Thymus (tissue), 11 donors: ENCODE data around the gene SLC37A3. TPM values are rescaled to one million over a fixed set of nuclear protein-coding genes. Genes with fewer than 3 reads are reported as not detected.
"Not testable (repeated sequence)": the region's sequence is repeated elsewhere in the genome, so short reads cannot be mapped to it uniquely, and the experiment has no call there.

ENCODE experiments used
- DNase-seq, 9 donors: peaks; one replicate each; pipeline ENCODE4 v3.0.0-alpha.2; 2013; ENCODE audit warnings: low spot score in 9 of 9, low read depth in 6 of 9, missing footprints in 1 of 9
- H3K27ac ChIP-seq, 2 donors: one replicate each; pipeline ENCODE4 v1.5.1; 2013; ENCODE audit warnings: control low read depth in 1 of 2, low read depth in 1 of 2, low read length in 1 of 2, mild to moderate bottlenecking in 1 of 2, moderate library complexity in 1 of 2
- H3K27me3 ChIP-seq, 2 donors: one replicate each; pipeline ENCODE4 v1.5.1; 2013; ENCODE audit warnings: low read length in 1 of 2; ENCODE audit not compliant: control insufficient read depth in 2 of 2, insufficient read depth in 1 of 2
- H3K36me3 ChIP-seq, 2 donors: one replicate each; pipeline ENCODE4 v1.5.1; 2013; ENCODE audit warnings: low read length in 1 of 2, mild to moderate bottlenecking in 1 of 2, moderate library complexity in 1 of 2; ENCODE audit not compliant: control insufficient read depth in 2 of 2, insufficient read depth in 2 of 2
- H3K4me1 ChIP-seq, 2 donors: one replicate each; pipeline ENCODE4 v1.5.1; 2013; ENCODE audit warnings: low read length in 2 of 2; ENCODE audit not compliant: control insufficient read depth in 2 of 2, insufficient read depth in 2 of 2
- H3K4me3 ChIP-seq, 2 donors: one replicate each; pipeline ENCODE4 v1.5.1; 2013; ENCODE audit warnings: low read length in 2 of 2, control low read depth in 1 of 2, mild to moderate bottlenecking in 1 of 2
- H3K9me3 ChIP-seq, 2 donors: one replicate each; pipeline ENCODE4 v1.5.1; 2013; ENCODE audit warnings: low read length in 1 of 2, mild to moderate bottlenecking in 1 of 2; ENCODE audit not compliant: control insufficient read depth in 2 of 2, insufficient read depth in 1 of 2
- WGBS: extraction: QIAGEN DNeasy Blood & Tissue Kit; methylation state at CpG from one replicate; pipeline ENCODE4 v1.1.7; 2013; 5-methylcytosine and 5-hydroxymethylcytosine counted together
- polyA plus RNA-seq: library from polyadenylated mRNA; stranded (reverse); fragments of 200-250 nt; gene quantifications from one replicate; pipeline ENCODE4 v1.2.3, GENCODE V29; 2013
- total RNA-seq: library from RNA; stranded (reverse); fragments of 120-200 nt; gene quantifications from one replicate; pipeline ENCODE4 v1.2.4, GENCODE V29; 2013
- donor health status: healthy.

Gene SLC37A3
- total and polyA plus RNA-seq, 2 donors: 21.6 to 36.5 TPM

DNA sequence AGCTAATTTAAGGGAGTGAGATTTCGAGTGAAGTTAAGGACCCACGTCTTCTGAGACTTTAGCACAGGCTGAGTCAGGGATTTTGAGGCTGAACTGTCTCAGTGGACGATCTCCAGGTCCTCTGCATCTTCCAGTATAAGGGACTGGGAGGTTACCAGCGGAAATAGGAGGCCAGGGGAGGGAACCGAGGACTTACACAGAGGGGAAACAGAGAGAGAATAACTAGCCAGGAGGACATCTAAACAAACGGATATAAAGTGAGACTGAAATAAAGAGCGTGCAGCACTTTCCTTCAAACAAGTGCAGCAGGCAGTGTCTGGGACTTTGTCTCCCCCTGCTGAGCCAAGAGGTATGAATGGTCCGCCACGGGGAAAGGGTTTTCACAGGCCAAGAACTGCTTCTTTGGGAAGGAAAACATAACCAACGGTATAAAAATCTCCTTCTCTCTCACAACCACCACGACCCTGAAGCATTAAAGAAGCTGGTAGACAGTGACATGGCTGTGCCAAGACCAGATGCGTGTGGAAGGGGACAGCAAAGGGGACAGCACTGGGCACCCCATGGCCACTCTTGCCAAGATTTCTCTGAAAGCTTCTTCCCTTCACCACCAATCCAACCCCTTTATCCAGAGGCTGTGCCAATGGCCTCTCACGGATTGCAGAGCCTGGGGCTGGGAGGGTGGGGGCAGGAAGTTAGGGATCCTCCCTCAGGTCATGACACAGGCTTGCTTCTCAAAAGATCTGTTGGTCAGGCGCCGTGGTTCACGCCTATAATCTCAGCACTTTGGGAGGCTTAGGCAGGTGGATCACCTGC lies 72.0 kb downstream of the SLC37A3 start:
- H3K4me1 ChIP-seq: peaks cover 0 to 4% of the 10 kb centered on the region in 2 donors
- 56% methylated on average over 16 of the region's 16 CpGs for WGBS
- peak in 8 of 9 donors; percentile 23 to 79 (median 50) for DNase-seq
- no peak overlapping the region for H3K4me3 ChIP-seq
- no peaks in the 10 kb centered on the region for H3K36me3 ChIP-seq
- H3K27me3 ChIP-seq: no peaks in the 10 kb centered on the region
- no peak overlapping the region for H3K27ac ChIP-seq
- no peaks in the 10 kb centered on the region for H3K9me3 ChIP-seq

DNA sequence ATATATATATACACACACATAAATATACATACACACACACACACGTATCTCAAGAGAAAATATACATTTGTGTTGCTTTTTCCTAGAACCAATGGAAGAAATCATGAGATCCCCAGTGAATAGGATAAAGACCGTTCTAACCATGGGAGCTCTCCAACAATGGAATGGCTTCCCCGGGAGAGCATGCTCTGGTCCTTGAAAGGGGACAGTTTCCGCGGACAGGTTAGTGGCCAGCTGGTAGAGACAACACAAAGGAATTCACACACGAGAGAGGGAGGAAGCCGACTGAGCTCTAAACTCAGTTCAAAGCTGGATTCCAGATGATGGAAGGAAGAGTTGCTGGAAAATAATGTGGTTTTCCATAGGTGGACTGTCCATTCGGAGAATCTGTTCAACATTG lies 72.7 kb downstream of the SLC37A3 start:
- H3K27ac ChIP-seq: no peak overlapping the region
- no peaks in the 10 kb centered on the region for H3K9me3 ChIP-seq
- 91% methylated on average over 8 of the region's 8 CpGs for WGBS
- peaks cover 0 to 4% of the 10 kb centered on the region in 2 donors for H3K4me1 ChIP-seq
- H3K27me3 ChIP-seq: no peaks in the 10 kb centered on the region
- H3K4me3 ChIP-seq: no peak overlapping the region
- H3K36me3 ChIP-seq: no peaks in the 10 kb centered on the region
- DNase-seq: no peak

DNA sequence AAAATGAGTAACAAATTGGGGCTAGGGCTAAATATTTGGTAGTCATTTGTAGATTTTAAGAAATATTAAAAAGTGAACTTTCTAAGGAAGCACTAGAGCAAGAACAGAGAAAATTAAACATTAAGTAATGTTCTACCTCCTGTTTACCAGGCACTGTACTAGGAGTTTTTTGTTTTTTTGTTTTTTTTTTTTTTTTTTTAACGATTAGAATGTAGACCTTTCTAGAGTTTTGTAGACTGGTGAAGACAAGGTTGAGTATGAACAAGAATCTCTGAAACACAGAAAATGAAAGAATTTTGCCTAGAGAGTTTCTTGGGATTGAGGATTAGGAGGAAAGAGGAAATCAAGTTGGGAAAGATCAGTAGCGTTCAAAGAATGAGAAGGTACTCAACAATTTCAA lies 73.6 kb downstream of the SLC37A3 start:
- Histone ChIP-seq H3K27me3 (no peaks in the 10 kb centered on the region), H3K36me3 (no peaks in the 10 kb centered on the region), H3K4me3 (no peak overlapping the region), H3K27ac (no peak overlapping the region), H3K4me1 (peaks cover 0 to 4% of the 10 kb centered on the region in 2 donors), H3K9me3 (no peaks in the 10 kb centered on the region)
- DNase-seq: no peak
- WGBS: 96% methylated on average over 2 of the region's 2 CpGs

DNA sequence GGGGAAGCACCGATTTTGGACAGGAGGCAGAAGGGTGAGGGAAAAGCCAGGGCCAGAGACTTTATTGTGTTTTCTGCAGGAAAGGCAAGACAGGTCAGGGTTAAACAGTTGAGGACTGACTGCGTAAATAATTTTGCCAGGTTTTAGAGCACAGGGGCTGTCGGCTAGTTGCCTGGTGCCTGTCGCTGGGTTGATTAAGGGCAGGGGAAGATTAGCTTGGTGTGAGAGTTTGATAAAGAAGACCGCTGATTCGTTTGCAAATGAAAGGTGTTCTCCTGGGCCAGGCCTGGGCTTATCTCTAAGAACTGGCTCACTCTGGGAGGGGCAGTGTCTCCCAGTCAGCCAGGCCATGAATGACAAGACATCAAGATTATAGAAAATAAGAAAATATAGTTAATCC lies 75.6 kb downstream of the SLC37A3 start:
- peaks cover 0 to 4% of the 10 kb centered on the region in 2 donors for H3K4me1 ChIP-seq
- DNase-seq: no peak
- H3K27me3 ChIP-seq: no peaks in the 10 kb centered on the region
- no peaks in the 10 kb centered on the region for H3K9me3 ChIP-seq
- no peak overlapping the region for H3K4me3 ChIP-seq
- 93% methylated on average over 6 of the region's 6 CpGs for WGBS
- H3K27ac ChIP-seq: no peak overlapping the region
- no peaks in the 10 kb centered on the region for H3K36me3 ChIP-seq

DNA sequence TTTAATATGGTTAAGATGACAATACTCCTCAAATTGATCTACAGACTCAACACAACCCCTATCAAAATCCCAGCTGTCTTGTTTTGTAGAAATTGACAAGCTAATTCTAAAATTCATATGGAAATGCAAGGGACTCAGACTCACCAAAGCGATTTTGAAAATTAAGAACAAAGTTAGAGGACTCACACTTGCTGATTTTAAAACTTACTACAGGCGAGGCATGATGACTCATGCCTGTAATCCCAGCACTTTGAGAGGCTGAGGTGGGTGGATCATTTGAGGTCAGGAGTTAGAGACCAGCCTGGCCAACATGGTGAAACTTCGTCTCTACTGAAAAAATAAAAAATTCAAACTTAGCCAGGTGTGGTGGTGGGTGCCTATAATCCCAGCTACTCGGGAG lies 78.3 kb downstream of the SLC37A3 start:
- 96% methylated on average over 4 of the region's 4 CpGs for WGBS
- H3K4me1 ChIP-seq, DNase-seq: not testable (repeated sequence)

DNA sequence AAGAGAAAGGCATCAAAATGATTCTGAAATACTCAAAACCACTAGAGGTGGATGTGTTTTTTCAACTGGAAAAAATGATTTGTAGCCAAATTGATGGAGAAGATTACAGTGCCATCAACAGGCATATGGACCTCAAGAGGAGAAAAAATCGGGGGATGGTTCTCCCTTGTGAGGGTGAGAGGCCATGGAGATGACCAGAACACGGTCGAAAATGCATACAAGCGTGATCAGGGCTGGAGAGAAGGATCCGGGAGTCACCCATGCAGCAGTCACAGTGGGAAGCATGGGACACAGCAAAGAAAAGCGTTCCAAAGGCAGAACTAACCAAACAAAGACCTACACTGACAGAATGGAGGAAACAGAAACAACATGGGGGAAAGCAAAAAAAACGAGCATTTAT lies 80.3 kb downstream of the SLC37A3 start:
- Histone ChIP-seq H3K9me3 (no peaks in the 10 kb centered on the region), H3K27ac (no peak overlapping the region), H3K4me3 (no peak overlapping the region), H3K4me1 (peaks cover 0 to 4% of the 10 kb centered on the region in 2 donors), H3K27me3 (no peaks in the 10 kb centered on the region), H3K36me3 (no peaks in the 10 kb centered on the region)
- no peak for DNase-seq
- 96% methylated on average over 7 of the region's 7 CpGs for WGBS

More for the DNA sequence above, 78.3 kb downstream of the SLC37A3 start:
- not testable (repeated sequence) for H3K27ac ChIP-seq, H3K36me3 ChIP-seq, H3K9me3 ChIP-seq, H3K27me3 ChIP-seq, H3K4me3 ChIP-seq

DNA sequence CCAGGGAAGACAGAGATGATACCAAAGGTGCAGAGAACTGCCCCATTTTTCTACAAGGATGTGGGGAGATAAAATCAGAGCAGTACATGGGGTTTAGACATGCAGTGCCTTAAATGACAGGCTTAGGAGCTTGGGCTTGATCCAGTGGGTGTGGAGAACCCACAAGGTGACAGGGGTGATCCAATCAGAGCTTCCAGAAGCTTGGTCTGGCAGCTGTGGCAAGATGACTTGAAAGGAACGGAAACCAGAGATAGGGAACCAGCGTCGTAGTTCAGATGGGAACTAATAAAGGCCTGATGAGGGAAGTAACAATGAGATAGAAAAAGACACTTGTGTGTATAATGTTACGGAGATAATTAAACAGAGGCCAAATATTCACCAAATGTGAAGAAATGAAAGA lies 80.7 kb downstream of the SLC37A3 start:
- Histone ChIP-seq H3K9me3 (no peaks in the 10 kb centered on the region), H3K4me1 (peaks cover 0 to 4% of the 10 kb centered on the region in 2 donors), H3K36me3 (no peaks in the 10 kb centered on the region)

DNA sequence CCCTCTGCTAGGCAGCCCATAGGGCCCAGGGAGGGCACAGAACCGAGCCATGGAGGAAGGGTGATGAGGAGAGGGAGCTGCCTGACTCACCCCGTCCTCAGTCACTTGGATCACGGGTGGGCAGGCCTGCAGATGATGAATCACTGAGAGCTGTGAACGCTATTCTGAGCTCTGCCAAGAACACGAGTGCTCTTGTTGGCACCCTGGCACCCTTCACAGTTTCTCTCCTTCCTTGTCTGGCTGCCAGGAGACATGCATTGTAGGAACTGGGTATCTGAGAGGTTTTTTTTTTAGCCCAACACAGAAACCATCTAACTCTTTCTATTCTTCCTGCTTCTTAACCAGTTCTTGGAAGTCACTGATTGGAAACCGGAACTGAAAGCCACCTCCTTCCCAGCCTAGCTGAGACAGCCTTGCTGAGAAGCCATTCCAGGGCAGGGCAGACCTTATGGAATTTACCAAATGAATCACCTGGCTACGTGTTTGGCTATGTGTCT lies 82.1 kb downstream of the SLC37A3 start:
- DNase-seq: peak in 1 of 9 donors; percentile 13
- no peaks in the 10 kb centered on the region for H3K27me3 ChIP-seq
- peaks cover 0 to 4% of the 10 kb centered on the region in 2 donors for H3K4me1 ChIP-seq
- H3K27ac ChIP-seq: no peak overlapping the region
- H3K9me3 ChIP-seq: no peaks in the 10 kb centered on the region
- H3K4me3 ChIP-seq: no peak overlapping the region
- no peaks in the 10 kb centered on the region for H3K36me3 ChIP-seq
- 84% methylated on average over 7 of the region's 7 CpGs for WGBS

More for the DNA sequence above, 80.7 kb downstream of the SLC37A3 start:
- Histone ChIP-seq H3K27ac (no peak overlapping the region), H3K4me3 (no peak overlapping the region), H3K27me3 (no peaks in the 10 kb centered on the region)
- 80% methylated on average over 4 of the region's 4 CpGs for WGBS
- DNase-seq: peak in 1 of 9 donors; percentile 15

DNA sequence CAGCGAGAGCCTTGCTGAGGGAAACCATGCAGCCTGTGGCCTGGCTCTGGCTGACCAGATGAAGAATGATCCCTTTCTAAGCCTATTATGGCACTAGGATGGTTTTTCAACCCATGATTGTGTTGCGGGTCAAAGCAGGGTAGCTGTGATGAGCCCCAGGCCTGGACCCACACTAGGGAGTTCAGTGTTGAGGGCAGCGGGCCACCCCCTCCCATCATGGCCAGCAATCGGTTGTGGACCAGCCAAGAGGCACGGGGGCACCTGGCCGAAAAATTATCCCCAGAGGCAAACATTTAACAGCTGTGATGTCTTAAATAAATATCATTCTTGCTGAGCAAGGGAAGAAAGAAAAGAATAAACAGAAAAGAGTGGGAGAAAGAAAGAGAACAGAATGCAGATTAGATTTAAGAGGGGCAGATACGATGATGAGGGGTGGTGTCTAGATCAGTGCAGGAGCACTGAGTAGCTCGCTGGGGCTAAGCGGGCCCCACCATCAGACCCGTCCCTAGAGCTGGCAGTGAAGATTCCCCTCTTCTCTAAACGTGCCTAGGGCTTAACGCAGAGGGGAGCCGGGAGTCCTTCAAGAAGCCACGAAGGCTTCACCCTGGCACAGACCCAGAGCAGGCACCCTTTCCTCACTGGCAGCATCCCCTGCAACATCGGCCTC lies 82.7 kb downstream of the SLC37A3 start:
- no peaks in the 10 kb centered on the region for H3K27me3 ChIP-seq
- no peak overlapping the region for H3K4me3 ChIP-seq
- no peaks in the 10 kb centered on the region for H3K9me3 ChIP-seq
- 91% methylated on average over 15 of the region's 15 CpGs for WGBS
- H3K4me1 ChIP-seq: peaks cover 0 to 4% of the 10 kb centered on the region in 2 donors
- peak overlapping the region in 1 of 2 donors; percentile 15 for H3K27ac ChIP-seq
- H3K36me3 ChIP-seq: no peaks in the 10 kb centered on the region
- DNase-seq: no peak
